ENCODE measurements around the gene TLE6. TPM values are rescaled to one million over a fixed set of nuclear protein-coding genes. Genes with fewer than 3 reads are reported as not detected.
"Not testable (repeated sequence)": the region's sequence is repeated elsewhere in the genome, so short reads cannot be mapped to it uniquely, and the experiment has no call there.

TLE6 gene
- total RNA-seq, 2 donors from 2014 or later = 0.57 to 3.4 TPM

GRCh38 chr19:3036119-3036976 lies 59.0 kb downstream of the TLE6 start:
- DNase-seq (ENCODE audit: low spot score) = peak; percentile 97
- intact Hi-C loops (cut with DNase I) = loop anchor here (5.0 kb wide), 2 partner anchors 59 to 1219 kb away; partner anchors contain the start of gene TLE6 (in 1 of the 2)

DNA sequence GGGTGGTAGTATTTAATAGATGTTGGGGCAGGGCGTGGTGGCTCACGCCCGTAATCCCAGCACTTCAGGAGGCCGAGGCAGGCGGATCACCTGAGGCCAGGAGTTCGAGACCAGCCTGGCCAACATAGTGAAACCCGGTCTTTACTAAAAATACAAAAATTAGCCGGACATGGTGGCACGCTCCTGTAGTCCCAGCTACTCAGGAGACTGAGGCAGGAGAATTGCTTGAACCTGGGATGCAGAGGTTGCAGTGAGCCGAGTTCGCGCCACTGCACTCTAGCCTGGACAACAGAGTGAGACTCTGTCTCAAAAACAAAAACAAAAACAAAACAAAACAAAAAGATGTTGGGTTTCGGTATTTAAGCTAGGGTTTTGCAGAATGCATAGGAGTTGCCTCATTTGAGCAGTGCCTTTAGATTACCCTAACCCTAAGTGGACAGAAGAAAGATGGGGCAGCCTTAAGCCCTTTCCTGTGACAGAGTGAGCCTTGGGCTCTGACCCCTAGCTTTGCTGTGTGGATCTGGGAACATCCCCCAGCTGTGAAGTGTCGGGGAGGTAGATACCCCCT lies 59.7 kb downstream of the TLE6 start:
- intact Hi-C loops (cut with DNase I) = loop anchor here (5.0 kb wide), 2 partner anchors 60 to 1220 kb away; partner anchors contain the start of gene TLE6 (in 1 of the 2)
- DNase-seq (ENCODE audit: low spot score) = not testable (repeated sequence)

DNA sequence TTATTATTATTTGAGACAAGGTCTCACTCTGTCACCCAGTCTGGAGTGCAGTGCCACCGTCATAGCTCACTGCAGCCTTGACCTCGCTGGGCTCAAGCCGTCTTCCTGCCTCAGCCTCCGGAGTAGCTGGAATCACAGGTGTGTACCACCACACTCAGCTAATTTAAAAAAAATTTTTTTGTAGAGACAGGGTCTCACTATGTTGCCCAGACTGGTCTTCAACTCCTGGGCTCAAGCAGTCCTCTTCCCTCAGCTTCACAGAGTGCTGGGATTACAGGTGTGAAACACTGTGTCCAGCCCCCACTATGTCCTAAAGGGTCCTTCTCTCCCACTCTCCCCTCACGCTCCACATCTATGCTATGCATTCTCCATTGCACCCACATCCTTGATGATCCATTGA lies 60.9 kb downstream of the TLE6 start:
- intact Hi-C loops (cut with DNase I) = loop anchor here (5.0 kb wide), 2 partner anchors 61 to 1221 kb away; partner anchors contain the start of gene TLE6 (in 1 of the 2)
- no peak for DNase-seq (ENCODE audit: low spot score)

- intact Hi-C loops (cut with DNase I) = loop anchor here (5.0 kb wide), 2 partner anchors 62 to 1222 kb away; partner anchors contain the start of gene TLE6 (in 1 of the 2)
- no peak for DNase-seq (ENCODE audit: low spot score)
Observed at GRCh38 chr19:3039125-3039524, 61.8 kb downstream of the TLE6 start.

GRCh38 chr19:3039641-3040077 lies 62.3 kb downstream of the TLE6 start:
- DNase-seq (ENCODE audit: low spot score) = no peak
- intact Hi-C loops (cut with DNase I) = loop anchor here (5.0 kb wide), 2 partner anchors 62 to 1222 kb away; partner anchors contain the start of gene TLE6 (in 1 of the 2)

- DNase-seq (ENCODE audit: low spot score) = no peak
- intact Hi-C loops (cut with DNase I) = no loop called here
Observed at GRCh38 chr19:3041327-3041726, 64.0 kb downstream of the TLE6 start.

GRCh38 chr19:3041761-3042620 lies 64.6 kb downstream of the TLE6 start:
- DNase-seq (ENCODE audit: low spot score) = no peak
- intact Hi-C loops (cut with DNase I) = no loop called here

DNA sequence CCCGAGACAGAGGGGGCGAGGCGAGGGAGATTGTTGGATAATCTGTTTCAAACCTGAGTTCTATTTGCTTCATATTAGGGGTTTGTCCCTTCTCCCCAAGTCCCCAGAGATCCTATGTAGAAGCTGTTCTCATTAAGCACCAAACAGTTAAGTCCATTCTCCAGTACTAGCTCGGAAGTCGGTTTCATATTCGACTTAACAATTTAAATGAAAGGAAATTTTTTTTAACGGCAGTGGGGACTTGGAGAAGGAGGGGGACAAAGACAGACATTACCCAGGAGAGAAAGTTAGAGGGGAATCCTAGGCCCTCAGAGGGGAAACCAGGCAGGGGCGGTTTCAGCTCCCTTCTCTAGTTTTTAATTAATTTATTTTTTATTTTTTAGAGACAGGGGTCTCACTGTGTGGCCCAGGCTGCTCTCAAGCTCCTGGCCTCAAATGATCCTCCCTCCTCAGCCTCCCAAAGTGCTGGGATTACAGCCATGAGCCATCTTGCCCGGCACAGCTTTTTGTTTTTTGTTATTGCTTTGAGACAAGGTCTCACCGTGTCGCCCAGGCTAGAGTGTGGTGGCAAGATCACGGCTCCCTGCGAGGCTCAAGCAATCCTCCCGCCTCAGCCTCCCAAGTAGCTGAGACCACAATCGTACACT lies 65.4 kb downstream of the TLE6 start:
- intact Hi-C loops (cut with DNase I) = no loop called here
- DNase-seq (ENCODE audit: low spot score) = no peak

Other genes with a start within 250 kb of the TLE6 start
- gene SLC39A3, start 237.5 kb upstream of the TLE6 start, total RNA-seq = 10 to 100 TPM; 19.5 to 22.0 TPM
- gene SGTA, start 194.3 kb upstream of the TLE6 start, total RNA-seq = 10 to 100 TPM; 29.2 to 30.7 TPM
- gene THOP1, start 192.1 kb upstream of the TLE6 start, total RNA-seq = 10 to 100 TPM; 30.6 to 37.6 TPM
- 1 to 10 TPM; 2.4 to 3.5 TPM for gene ZNF554, start 157.7 kb upstream of the TLE6 start, total RNA-seq
- 1 to 10 TPM; 5.1 to 8.0 TPM for gene ZNF555, start 136.1 kb upstream of the TLE6 start, total RNA-seq
- under 1 TPM in 1 of 2 donors, not detected in 1; 0.14 TPM for gene ZNF556, start 110.2 kb upstream of the TLE6 start, total RNA-seq
- 1 to 10 TPM; 2.4 to 3.0 TPM for gene ZNF57, start 76.6 kb upstream of the TLE6 start, total RNA-seq
- gene ZNF77, start 32.6 kb upstream of the TLE6 start, total RNA-seq = 1 to 10 TPM; 2.4 to 4.0 TPM
- 10 to 100 TPM; 39.4 to 61.4 TPM for gene TLE2, start 51.7 kb downstream of the TLE6 start, total RNA-seq
- gene TLE5, start 84.9 kb downstream of the TLE6 start, total RNA-seq = 100 to 1,000 TPM; 344 to 424 TPM
- 10 to 100 TPM; 71.9 to 76.5 TPM for gene GNA11, start 116.8 kb downstream of the TLE6 start, total RNA-seq
- gene GNA15, start 158.5 kb downstream of the TLE6 start, total RNA-seq = 1 to 10 TPM; 7.0 to 9.9 TPM
- 1 to 10 TPM; 1.7 to 3.1 TPM for gene S1PR4, start 201.2 kb downstream of the TLE6 start, total RNA-seq
- 10 to 100 TPM; 37.7 to 40.4 TPM for gene NCLN, start 208.4 kb downstream of the TLE6 start, total RNA-seq
- gene CELF5, start 247.1 kb downstream of the TLE6 start, total RNA-seq = not detected

Measured in posterior vena cava (tissue), 2 donors.